GM19395 (cell line): ENCODE data around the gene DNAL4.

ENCODE experiments used
- ATAC-seq: cut with Tn5 transposase; IDR thresholded peaks from one replicate; pipeline ENCODE4 v1.9.1; 2021; ENCODE audit warnings: mild to moderate bottlenecking, moderate library complexity; ENCODE audit not compliant: unreplicated experiment

Gene DNAL4

DNA sequence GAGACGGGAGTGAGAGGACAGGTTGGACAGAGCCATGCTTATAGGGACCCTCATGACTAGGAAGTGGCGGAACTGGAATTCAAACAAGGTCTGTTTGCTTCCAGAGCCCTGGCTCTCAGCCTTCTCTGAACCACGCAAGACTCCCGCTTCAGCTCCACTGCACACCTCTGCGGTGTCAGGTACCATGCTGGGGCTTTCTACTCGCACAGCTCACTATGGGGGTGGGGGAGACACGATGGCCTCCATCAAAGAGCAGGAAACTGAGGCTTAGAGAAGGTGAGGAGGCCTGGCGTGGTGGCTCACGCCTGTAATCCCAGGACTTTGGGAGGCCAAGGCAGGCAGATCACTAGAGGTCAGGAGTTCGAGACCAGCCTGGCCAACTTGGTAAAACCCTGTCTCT is 52.4 kb downstream of the DNAL4 start:
- no peak for ATAC-seq

DNA sequence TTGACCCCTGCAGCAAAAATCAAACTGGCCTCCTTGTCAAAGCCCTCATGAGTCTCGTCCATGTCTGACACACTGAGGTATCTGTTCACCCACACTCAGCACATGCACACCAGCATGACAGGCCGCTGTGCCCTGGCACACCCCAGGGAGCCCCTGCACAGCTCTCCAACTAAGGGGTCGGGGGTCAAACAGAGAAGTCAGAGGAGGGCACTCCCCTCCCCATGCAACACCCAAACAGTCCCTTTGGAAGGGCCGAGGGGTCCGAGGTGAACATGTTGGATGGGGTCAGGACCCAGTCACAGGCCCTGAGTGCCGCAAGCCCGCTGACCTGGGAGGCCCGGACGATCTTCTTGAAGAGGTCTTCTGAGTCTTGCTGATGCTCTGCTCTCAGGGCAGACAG is 52.8 kb downstream of the DNAL4 start:
- no peak for ATAC-seq

DNA sequence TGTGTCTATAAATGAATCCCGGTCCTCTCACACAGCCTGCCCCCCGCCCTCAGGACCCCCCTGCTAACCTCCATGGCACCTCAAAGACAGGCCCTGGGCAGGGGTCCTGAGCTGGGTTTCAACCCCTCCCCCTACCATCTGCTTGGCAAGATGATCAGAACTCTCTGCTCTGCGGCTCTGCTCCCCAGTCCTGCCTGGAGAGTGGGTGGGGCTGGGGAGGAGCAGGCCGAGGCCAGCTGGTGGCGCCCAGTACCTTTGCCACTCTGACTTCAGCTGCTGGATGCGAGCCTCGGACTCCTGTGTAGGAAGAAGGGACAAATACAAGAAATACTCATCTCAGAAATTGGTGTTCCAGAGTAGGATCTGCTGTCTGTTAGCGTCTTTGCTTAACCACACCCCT is 53.2 kb downstream of the DNAL4 start:
- no peak for ATAC-seq

DNA sequence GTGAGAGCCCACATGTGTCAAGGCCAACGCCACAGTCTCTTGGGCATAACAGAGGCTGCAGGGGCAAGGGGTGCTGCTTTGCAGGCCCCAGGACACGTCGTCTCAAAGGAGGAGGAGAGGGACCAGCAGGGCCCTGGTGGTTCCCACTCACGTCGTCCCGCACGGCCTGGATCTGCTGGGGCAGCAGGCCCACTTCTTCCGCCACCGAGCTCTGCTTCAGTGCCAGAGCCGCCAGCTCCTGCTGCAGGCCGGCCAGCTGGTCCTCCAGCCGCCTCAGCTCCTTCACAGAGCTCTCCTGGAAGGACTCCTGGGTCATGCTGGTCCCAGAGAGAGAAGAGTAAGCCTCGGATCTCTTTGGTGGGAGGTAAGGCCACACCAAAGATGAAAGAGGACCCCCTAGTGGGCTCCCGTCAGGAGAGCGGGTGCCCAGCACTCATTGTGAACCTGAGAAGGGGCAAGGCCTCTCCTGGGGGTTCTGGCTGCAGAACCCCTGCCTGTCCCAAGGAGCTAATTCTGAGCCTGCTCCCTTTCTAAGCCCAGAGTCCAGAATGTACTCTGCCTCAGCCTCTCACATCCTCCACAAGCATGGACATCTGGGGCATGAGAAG is 53.7 kb downstream of the DNAL4 start:
- no peak for ATAC-seq

GRCh38 chr22:38739300-38740055 is 54.5 kb downstream of the DNAL4 start:
- ATAC-seq, result no peak

- ATAC-seq, result no peak
Observed at GRCh38 chr22:38738475-38739070, 55.4 kb downstream of the DNAL4 start.

GRCh38 chr22:38737302-38738060 is 56.5 kb downstream of the DNAL4 start:
- no peak for ATAC-seq

DNA sequence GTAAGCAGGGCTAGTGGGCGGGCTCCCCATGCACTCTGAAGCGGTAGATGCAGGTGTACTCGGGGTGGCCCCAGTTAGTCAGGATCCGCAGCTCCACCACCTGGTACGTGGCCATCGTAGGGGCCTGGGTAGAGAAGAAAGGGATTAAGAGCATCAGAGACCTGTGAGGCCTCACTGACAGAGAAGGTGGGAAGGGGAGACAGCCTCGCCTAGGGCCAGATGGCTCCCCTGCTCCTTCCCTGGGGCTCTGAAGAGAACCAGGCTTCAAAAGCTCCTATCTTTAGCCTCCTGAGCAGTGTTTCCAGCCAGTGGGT is 57.7 kb downstream of the DNAL4 start:
- ATAC-seq, result no peak

DNA sequence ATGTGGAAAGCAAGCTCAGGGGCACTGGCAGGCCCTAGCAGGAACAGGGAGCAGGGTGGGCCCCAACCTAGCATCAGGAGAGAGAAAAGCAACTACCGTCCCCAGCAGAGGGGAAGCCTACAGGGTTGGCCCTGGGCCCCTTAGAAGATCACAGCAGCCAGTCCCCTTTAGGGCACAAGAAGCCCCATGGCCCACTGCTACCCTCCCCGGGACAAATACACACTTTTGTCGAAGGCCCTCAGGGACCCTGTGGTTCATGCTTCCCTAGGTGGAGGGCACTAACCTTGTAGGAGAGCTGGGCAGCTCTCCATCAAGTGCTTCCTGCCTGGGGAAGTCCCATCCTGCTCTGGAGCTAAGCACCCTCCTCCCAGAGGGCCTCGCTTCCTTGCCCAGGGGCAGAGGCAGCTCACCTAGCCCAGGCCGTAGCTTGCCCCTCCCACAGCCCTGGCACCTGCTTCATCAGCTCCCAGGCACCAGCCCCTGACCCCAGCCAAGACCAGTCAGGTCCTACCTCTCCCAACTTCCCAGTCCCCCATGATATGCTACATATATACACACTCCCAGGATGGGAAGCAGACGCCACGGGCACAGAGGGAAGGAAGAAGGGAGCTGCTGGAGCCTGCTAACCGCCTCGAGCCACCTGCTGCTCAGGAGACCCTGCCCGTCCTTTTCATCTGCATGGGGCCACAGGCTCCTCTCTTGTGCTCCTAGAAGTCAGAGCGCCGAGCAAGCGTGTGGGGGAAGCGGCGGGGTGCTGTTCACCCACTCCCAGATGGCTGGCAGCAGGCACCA is 58.3 kb downstream of the DNAL4 start:
- no peak for ATAC-seq

DNA sequence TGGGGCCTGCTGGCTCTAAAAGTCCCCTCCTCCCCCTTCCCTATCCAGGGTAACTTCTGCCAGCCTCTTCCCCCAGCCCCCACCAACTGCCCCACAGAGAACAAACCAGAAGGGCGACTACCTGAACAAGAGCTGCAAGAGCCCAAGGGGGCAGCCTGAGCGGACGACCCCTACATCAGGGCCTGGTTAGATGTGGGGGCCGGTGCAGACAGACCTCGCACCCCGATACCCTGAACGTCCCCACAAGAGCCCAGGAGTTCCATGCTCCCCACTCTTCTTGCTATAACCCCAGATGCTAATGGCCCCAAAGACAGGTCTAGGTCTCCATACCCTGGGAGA is 58.8 kb downstream of the DNAL4 start:
- ATAC-seq, result no peak

DNA sequence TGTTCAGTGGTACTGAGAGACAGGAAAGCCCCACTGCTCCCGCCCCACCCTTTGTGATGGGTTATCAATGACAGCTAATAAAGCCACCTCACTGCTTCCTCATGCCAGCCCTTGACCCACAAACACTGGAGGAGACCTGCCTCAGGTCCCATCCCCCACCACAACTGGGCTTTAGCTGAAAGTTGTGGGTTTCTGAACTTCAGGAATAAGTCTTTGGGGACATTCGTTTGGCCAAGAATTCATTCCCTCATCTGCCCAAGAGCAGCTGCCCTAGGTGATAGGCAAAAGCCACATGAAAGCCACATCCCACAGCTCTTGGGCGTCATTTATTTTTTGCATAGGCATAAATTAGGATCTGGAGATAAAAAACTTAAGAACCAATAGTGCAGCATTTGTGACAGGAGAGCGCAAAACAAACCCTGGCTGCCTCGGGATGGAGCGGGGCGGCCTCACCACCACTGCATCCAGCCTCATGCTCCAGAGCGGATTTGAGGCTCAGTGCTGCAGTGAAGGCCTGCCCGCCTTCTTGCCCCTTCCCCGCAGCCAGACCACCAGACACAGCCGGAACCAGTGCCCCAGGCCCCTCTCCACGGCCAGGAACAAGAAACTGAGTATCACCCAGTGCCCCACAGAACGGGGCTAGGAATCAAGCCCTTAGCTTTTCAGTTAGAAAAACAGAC is 59.4 kb downstream of the DNAL4 start:
- no peak for ATAC-seq

DNA sequence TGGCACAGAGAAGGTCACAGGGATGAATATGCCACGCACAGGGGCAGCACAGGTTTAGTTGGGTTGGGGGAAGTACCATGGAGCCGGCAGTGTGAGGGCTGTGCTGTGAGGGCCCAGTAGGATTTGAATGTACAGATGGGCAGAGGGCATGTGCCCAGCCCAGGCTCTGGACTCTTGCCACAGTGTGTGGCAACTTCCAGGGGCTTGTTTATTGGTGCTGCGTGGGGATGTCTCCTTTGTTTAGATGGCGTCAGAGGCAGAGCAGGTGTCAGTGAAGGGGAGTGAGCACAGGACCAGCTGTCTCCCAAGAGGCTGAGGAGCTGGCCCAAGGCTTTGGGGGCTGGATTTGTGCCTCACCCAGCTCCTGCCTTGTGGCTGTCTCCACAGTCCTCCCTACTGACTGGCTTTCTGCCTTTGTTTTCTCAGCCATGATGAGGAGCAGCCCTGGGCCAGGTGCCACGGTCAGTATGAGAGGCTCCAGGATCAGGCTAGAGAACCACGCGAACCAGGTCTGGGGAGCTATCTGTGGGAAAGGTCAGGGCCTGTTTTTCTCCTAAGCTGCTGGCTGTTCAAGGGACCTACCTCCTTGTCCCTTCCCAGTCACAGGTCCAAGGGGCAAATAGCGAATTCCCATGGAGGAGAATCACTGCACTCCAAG is 60.1 kb downstream of the DNAL4 start:
- ATAC-seq, result no peak

DNA sequence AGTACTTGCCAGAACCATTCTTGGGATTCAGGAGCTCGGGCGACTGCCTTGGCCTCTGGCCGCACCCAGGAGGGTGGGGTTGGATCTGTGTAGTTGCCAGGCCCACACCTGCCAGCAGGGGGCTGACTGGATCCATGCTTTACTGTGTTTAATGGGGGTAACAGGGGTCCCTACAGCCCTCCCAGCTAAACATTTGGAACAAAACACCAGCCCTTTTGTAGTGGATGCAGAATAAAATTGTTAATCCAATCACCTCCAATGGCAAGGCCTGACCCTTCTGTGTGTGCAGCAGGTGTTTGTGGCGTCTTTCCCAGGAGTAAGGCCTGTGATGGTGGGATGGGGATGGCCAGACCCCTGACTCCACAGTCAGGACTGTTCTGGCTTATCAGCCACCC is 60.6 kb downstream of the DNAL4 start:
- ATAC-seq, result no peak

- ATAC-seq, result no peak
Observed at GRCh38 chr22:38732251-38732815, 61.6 kb downstream of the DNAL4 start.

GRCh38 chr22:38731703-38732161 is 62.2 kb downstream of the DNAL4 start:
- no peak for ATAC-seq

DNA sequence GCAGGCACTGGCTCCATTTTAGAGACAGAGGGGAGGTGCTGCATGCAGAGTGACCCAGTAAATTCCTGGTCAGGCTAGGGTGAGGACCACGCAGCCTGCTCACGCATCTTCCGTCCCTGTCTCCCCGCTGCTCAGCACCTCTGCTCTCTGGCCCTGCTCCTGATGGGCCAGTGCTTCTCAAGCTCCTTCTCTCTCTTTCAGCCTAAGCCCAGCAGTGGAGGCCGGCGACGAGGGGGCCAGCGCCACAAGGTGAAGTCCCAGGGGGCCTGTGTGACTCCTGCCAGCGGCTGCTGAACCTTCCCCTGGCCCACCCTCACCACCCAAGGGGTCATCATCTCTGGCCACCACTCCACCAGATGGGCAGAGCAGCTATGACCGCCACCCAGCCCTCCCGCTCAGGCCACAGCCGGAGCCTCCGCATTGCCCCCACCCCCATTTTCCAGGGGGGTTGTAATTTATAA is 63.5 kb downstream of the DNAL4 start:
- ATAC-seq, result no peak

DNA sequence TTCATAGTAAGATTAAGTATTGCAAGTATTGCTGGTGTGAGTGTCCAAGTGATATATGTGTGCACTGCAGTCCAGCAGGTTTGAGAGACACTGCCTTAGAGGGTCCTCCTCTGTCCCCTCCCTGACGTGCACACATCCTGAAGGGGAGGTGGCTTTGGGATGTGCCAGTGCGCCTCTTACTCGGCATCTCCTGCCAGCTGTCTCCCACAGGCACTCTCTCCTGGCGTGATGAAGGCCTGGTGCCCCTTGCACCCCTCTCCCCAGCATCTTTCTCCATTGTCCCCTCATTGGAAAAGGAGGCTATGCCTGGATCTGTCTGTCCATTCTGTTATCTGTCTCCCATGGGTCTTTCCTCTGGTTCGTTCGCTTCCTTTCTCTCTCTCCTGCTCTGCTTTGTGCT is 64.0 kb downstream of the DNAL4 start:
- no peak for ATAC-seq

DNA sequence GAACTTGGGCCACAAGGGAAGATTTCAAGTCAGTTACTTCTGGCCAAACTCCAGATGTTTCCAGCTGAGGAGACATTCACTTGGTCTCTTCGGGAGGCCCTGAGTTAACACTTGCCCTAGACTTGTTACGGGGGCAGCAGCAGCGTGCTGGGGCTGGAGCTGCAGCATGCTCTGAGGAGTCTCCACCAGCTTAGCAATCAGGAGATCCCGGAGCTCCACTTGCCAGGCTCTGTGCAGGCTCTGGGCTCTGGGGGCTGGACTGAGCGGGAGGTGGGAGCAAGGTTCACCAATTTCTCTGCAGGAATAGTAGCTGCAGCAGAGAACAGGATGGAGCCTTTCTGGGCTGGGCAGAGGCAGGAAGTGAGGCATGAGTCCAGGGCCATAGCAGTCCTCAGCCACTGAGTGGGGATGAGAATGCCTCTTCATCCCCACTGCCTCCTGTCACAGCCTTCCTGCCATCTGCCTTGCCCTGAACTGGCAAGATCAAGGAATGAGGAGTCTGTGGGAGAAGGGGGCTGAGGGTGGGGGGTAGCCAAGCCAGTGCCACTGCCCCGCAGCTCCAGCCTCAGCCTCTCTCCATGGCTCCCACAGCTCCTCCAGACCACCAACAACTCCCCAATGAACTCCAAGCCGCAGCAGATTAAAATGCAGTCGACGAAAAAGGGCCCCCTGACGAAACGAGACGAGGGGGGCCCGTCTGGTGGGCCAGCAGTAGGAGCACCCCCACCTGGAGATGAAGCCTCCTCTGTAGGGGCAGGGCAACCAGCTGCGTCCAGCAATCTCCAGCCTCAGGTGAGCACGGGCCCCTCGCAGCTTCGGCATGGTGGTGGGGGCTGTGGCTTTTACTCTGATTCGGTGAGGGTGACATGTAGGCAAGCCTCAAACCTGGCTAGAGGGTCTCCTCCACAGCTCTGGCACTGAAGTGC is 64.8 kb downstream of the DNAL4 start:
- ATAC-seq, result no peak
